Activated naive CD4-positive, alpha-beta T cell treated with anti-CD3 and anti-CD28 coated beads, Interleukin-2, amount 10 ng/mL, durations not matched to agents 7 days and 5 days (primary cell): ENCODE data around the gene FAM117A.
"Not testable (repeated sequence)": the region's sequence is repeated elsewhere in the genome, so short reads cannot be mapped to it uniquely, and the experiment has no call there.

Experiments
- CTCF ChIA-PET: fragments of 350-600 bp; sonication (Branson Sonifier 250); formaldehyde crosslinking; loops from one replicate; lab custom pipeline; 2021; ENCODE audit warnings: antibody characterized with exemption; lab: Charles Lee
- DNase-seq: peaks from one replicate; pipeline ENCODE4 v3.0.0-alpha.2; 2020
- H3K27ac Mint-ChIP-seq: one replicate; pipeline ENCODE4 v1.8.0; 2021; ENCODE audit warnings: mild to moderate bottlenecking, moderate library complexity, mixed read lengths
- H3K27me3 Mint-ChIP-seq: one replicate; pipeline ENCODE4 v1.8.0; 2021; ENCODE audit warnings: mild to moderate bottlenecking, mixed read lengths
- H3K36me3 Mint-ChIP-seq: one replicate; pipeline ENCODE4 v1.8.0; 2021; ENCODE audit warnings: mixed read lengths
- H3K4me1 Mint-ChIP-seq: one replicate; pipeline ENCODE4 v1.8.0; 2021; ENCODE audit warnings: mixed read lengths
- H3K4me3 Mint-ChIP-seq: one replicate; pipeline ENCODE4 v1.8.0; 2021; ENCODE audit warnings: mild to moderate bottlenecking, moderate library complexity, mixed read lengths
- H3K9me3 Mint-ChIP-seq: one replicate; pipeline ENCODE4 v1.8.0; 2021; ENCODE audit warnings: mixed read lengths

The FAM117A gene

GRCh38 chr17:49681106-49681979 lies 82.6 kb downstream of the FAM117A start:
- Mint-ChIP-seq H3K27me3 (peaks cover 18% of the 10 kb centered on the region), H3K9me3 (no peaks in the 10 kb centered on the region), H3K4me1 (peaks cover 17% of the 10 kb centered on the region), H3K36me3 (peaks cover 8% of the 10 kb centered on the region), H3K27ac (no peak overlapping the region), H3K4me3 (no peak overlapping the region)
- DNase-seq = no peak
- CTCF ChIA-PET = interaction anchor here (0.9 to 3.5 kb wide), 3 partner anchors 14 to 125 kb away, joined by 3 to 16 read pairs (median 9); no protein-coding TSS in a partner anchor

GRCh38 chr17:49680314-49680713 lies 83.6 kb downstream of the FAM117A start:
- H3K4me3 Mint-ChIP-seq = no peak overlapping the region
- CTCF ChIA-PET = interaction anchor here (0.8 to 3.5 kb wide), 4 partner anchors 15 to 111 kb away, joined by 3 to 16 read pairs (median 5); no protein-coding TSS in a partner anchor
- H3K27ac Mint-ChIP-seq = no peak overlapping the region
- H3K9me3 Mint-ChIP-seq = no peaks in the 10 kb centered on the region
- peaks cover 11% of the 10 kb centered on the region for H3K36me3 Mint-ChIP-seq
- H3K4me1 Mint-ChIP-seq = peaks cover 28% of the 10 kb centered on the region
- DNase-seq = no peak
- H3K27me3 Mint-ChIP-seq = peaks cover 18% of the 10 kb centered on the region

- Mint-ChIP-seq H3K27me3 (peaks cover 18% of the 10 kb centered on the region), H3K4me3 (peak within 1 kb of the TSS; percentile 84), H3K9me3 (no peaks in the 10 kb centered on the region), H3K4me1 (peaks cover 44% of the 10 kb centered on the region), H3K27ac (peak within 1 kb of the TSS; percentile 96), H3K36me3 (peaks cover 24% of the 10 kb centered on the region)
- peak; percentile 99 for DNase-seq
- CTCF ChIA-PET = interaction anchor here (0.8 to 3.5 kb wide), 3 partner anchors 17 to 31 kb away, joined by 3 to 16 read pairs (median 4); no protein-coding TSS in a partner anchor
These were observed 85.7 kb downstream of the FAM117A start, which contains the start of gene SPOP for GRCh38 chr17:49677933-49678847. Gene SPOP (minus strand): TSS chr17:49678097. CDS start chr17:49622810, 55,287 bp downstream.

GRCh38 chr17:49677134-49677932 lies 86.6 kb downstream of the FAM117A start:
- CTCF ChIA-PET = interaction anchor here (0.7 to 1.0 kb wide), 3 partner anchors 19 to 187 kb away, joined by 3 to 4 read pairs (median 3); no protein-coding TSS in a partner anchor
- peak overlapping the region; percentile 96 for H3K27ac Mint-ChIP-seq
- DNase-seq = peak; percentile 96
- H3K4me1 Mint-ChIP-seq = peaks cover 46% of the 10 kb centered on the region
- peaks cover 18% of the 10 kb centered on the region for H3K27me3 Mint-ChIP-seq
- peak overlapping the region; percentile 84 for H3K4me3 Mint-ChIP-seq
- H3K36me3 Mint-ChIP-seq = peaks cover 27% of the 10 kb centered on the region
- H3K9me3 Mint-ChIP-seq = no peaks in the 10 kb centered on the region

- Mint-ChIP-seq H3K4me3 (peak overlapping the region; percentile 84), H3K4me1 (peaks cover 46% of the 10 kb centered on the region), H3K9me3 (no peaks in the 10 kb centered on the region), H3K36me3 (peaks cover 27% of the 10 kb centered on the region), H3K27me3 (peaks cover 17% of the 10 kb centered on the region), H3K27ac (peak overlapping the region; percentile 96)
- CTCF ChIA-PET = interaction anchor here (0.9 to 1.3 kb wide), 4 partner anchors 12 to 105 kb away, joined by 3 to 6 read pairs (median 4); no protein-coding TSS in a partner anchor
- peak; percentile 57 for DNase-seq
These were observed 87.6 kb downstream of the FAM117A start for GRCh38 chr17:49676276-49676868.

GRCh38 chr17:49674507-49674906 lies 89.4 kb downstream of the FAM117A start:
- CTCF ChIA-PET = interaction anchor here (1.1 kb wide), 1 partner anchor 105 kb away, joined by 6 read pairs; no protein-coding TSS in a partner anchor
- H3K27me3 Mint-ChIP-seq = peaks cover 11% of the 10 kb centered on the region
- no peak for DNase-seq
- H3K36me3 Mint-ChIP-seq = peaks cover 27% of the 10 kb centered on the region
- peaks cover 50% of the 10 kb centered on the region for H3K4me1 Mint-ChIP-seq
- H3K4me3 Mint-ChIP-seq = no peak overlapping the region
- H3K9me3 Mint-ChIP-seq = no peaks in the 10 kb centered on the region
- H3K27ac Mint-ChIP-seq = no peak overlapping the region

GRCh38 chr17:49673679-49674078 lies 90.3 kb downstream of the FAM117A start:
- DNase-seq, H3K27ac Mint-ChIP-seq, H3K9me3 Mint-ChIP-seq, H3K4me3 Mint-ChIP-seq: not testable (repeated sequence)
- Mint-ChIP-seq H3K27me3 (peaks cover 11% of the 10 kb centered on the region), H3K36me3 (peaks cover 27% of the 10 kb centered on the region), H3K4me1 (peaks cover 50% of the 10 kb centered on the region)
- CTCF ChIA-PET = interaction anchor here (1.1 kb wide), 1 partner anchor 104 kb away, joined by 6 read pairs; no protein-coding TSS in a partner anchor

- Mint-ChIP-seq H3K4me1 (peaks cover 30% of the 10 kb centered on the region), H3K9me3 (no peaks in the 10 kb centered on the region), H3K27ac (no peak overlapping the region), H3K27me3 (no peaks in the 10 kb centered on the region), H3K36me3 (peaks cover 22% of the 10 kb centered on the region), H3K4me3 (no peak overlapping the region)
- DNase-seq = no peak
- CTCF ChIA-PET = no interaction called here
These were observed 93.3 kb downstream of the FAM117A start for GRCh38 chr17:49670641-49671040.

GRCh38 chr17:49670002-49670401 lies 93.9 kb downstream of the FAM117A start:
- peaks cover 16% of the 10 kb centered on the region for H3K36me3 Mint-ChIP-seq
- no peaks in the 10 kb centered on the region for H3K9me3 Mint-ChIP-seq
- H3K4me3 Mint-ChIP-seq = no peak overlapping the region
- H3K4me1 Mint-ChIP-seq = peaks cover 24% of the 10 kb centered on the region
- no peak overlapping the region for H3K27ac Mint-ChIP-seq
- DNase-seq = no peak
- CTCF ChIA-PET = interaction anchor here (1.0 kb wide), 1 partner anchor 36 kb away, joined by 3 read pairs; no protein-coding TSS in a partner anchor
- no peaks in the 10 kb centered on the region for H3K27me3 Mint-ChIP-seq

- CTCF ChIA-PET = interaction anchor here (0.6 kb wide), 1 partner anchor 40 kb away, joined by 5 read pairs; the partner anchor contains the start of gene SLC35B1
- Mint-ChIP-seq H3K9me3 (no peaks in the 10 kb centered on the region), H3K27ac (no peak overlapping the region), H3K27me3 (no peaks in the 10 kb centered on the region), H3K36me3 (peaks cover 11% of the 10 kb centered on the region), H3K4me1 (peaks cover 18% of the 10 kb centered on the region), H3K4me3 (no peak overlapping the region)
- no peak for DNase-seq
These were observed 96.1 kb downstream of the FAM117A start for GRCh38 chr17:49667854-49668253.

GRCh38 chr17:49664706-49665211 lies 99.2 kb downstream of the FAM117A start:
- H3K4me3 Mint-ChIP-seq = no peak overlapping the region

More at GRCh38 chr17:49664706-49665211, 99.2 kb downstream of the FAM117A start:
- Mint-ChIP-seq H3K9me3 (no peaks in the 10 kb centered on the region), H3K27ac (no peak overlapping the region), H3K36me3 (peaks cover 15% of the 10 kb centered on the region), H3K4me1 (peaks cover 13% of the 10 kb centered on the region), H3K27me3 (no peaks in the 10 kb centered on the region)
- no peak for DNase-seq
- CTCF ChIA-PET = no interaction called here
